Activated naive CD8-positive, alpha-beta T cell treated with anti-CD3 and anti-CD28 coated beads for 36 hours (primary cell): Measurements from ENCODE around the gene CHST12. TPM values are rescaled to one million over a fixed set of nuclear protein-coding genes. Genes with fewer than 3 reads are reported as not detected.

Experiments used
- DNase-seq: peaks from one replicate; pipeline ENCODE4 v3.0.0; 2021
- H3K27ac Mint-ChIP-seq: one replicate; pipeline ENCODE4 v1.8.0; 2022; ENCODE audit warnings: mild to moderate bottlenecking, moderate library complexity, mixed read lengths
- H3K27me3 Mint-ChIP-seq: one replicate; pipeline ENCODE4 v1.8.0; 2022; ENCODE audit warnings: mild to moderate bottlenecking, mixed read lengths
- H3K36me3 Mint-ChIP-seq: one replicate; pipeline ENCODE4 v1.8.0; 2021; ENCODE audit warnings: mild to moderate bottlenecking, mixed read lengths
- H3K4me1 Mint-ChIP-seq: one replicate; pipeline ENCODE4 v1.8.0; 2021; ENCODE audit warnings: mixed read lengths
- H3K4me3 Mint-ChIP-seq: one replicate; pipeline ENCODE4 v1.8.0; 2022; ENCODE audit warnings: mild to moderate bottlenecking, moderate library complexity, mixed read lengths
- H3K9me3 Mint-ChIP-seq: one replicate; pipeline ENCODE4 v1.8.0; 2022; ENCODE audit warnings: mixed read lengths
- total RNA-seq, 2 experiments: library from RNA; stranded (reverse); gene quantifications; one replicate each; pipeline ENCODE4 v1.2.3, GENCODE V29; 2021

CHST12 gene
- total RNA-seq = 1 to 10 TPM; 3.1 to 3.2 TPM

GRCh38 chr7:2403014-2403717 is at the start of gene CHST12:
Gene CHST12 (plus strand): TSS chr7:2403611. CDS start chr7:2432640, 29,029 bp downstream.
- peaks cover 4% of the 10 kb centered on the region for H3K9me3 Mint-ChIP-seq
- no peaks in the 10 kb centered on the region for H3K27me3 Mint-ChIP-seq
- peaks cover 7% of the 10 kb centered on the region for H3K36me3 Mint-ChIP-seq
- H3K4me3 Mint-ChIP-seq = peak within 1 kb of the TSS; percentile 79
- DNase-seq = peak; percentile 95
- H3K4me1 Mint-ChIP-seq = peaks cover 49% of the 10 kb centered on the region
- peak within 1 kb of the TSS; percentile 86 for H3K27ac Mint-ChIP-seq

- Mint-ChIP-seq H3K4me1 (peaks cover 30% of the 10 kb centered on the region), H3K9me3 (no peaks in the 10 kb centered on the region), H3K27ac (peak overlapping the region; percentile 100), H3K4me3 (peak overlapping the region; percentile 91), H3K27me3 (no peaks in the 10 kb centered on the region), H3K36me3 (peaks cover 37% of the 10 kb centered on the region)
- DNase-seq = peak; percentile 87
Measured at GRCh38 chr7:2353936-2354185, 49.5 kb upstream of the CHST12 start.

- Mint-ChIP-seq H3K27ac (peak within 1 kb of the TSS; percentile 100), H3K27me3 (no peaks in the 10 kb centered on the region), H3K36me3 (peaks cover 40% of the 10 kb centered on the region), H3K4me1 (peaks cover 34% of the 10 kb centered on the region), H3K9me3 (no peaks in the 10 kb centered on the region), H3K4me3 (peak within 1 kb of the TSS; percentile 91)
- DNase-seq = peak; percentile 91
Measured at GRCh38 chr7:2354186-2354938, 49.0 kb upstream of the CHST12 start, which contains the start of gene EIF3B. Gene EIF3B (plus strand): TSS chr7:2354827. CDS start chr7:2354922, 95 bp downstream.

- no peak for DNase-seq
- Mint-ChIP-seq H3K27ac (peak overlapping the region; percentile 100), H3K27me3 (no peaks in the 10 kb centered on the region), H3K36me3 (peaks cover 44% of the 10 kb centered on the region), H3K4me1 (peaks cover 40% of the 10 kb centered on the region), H3K4me3 (peak overlapping the region; percentile 91), H3K9me3 (no peaks in the 10 kb centered on the region)
Measured at GRCh38 chr7:2354939-2355704, 48.3 kb upstream of the CHST12 start.

GRCh38 chr7:2355705-2356008 is 47.8 kb upstream of the CHST12 start:
- DNase-seq = no peak
- no peaks in the 10 kb centered on the region for H3K27me3 Mint-ChIP-seq
- peak overlapping the region; percentile 87 for H3K4me3 Mint-ChIP-seq
- H3K27ac Mint-ChIP-seq = peak overlapping the region; percentile 83
- H3K36me3 Mint-ChIP-seq = peaks cover 48% of the 10 kb centered on the region
- H3K9me3 Mint-ChIP-seq = no peaks in the 10 kb centered on the region
- H3K4me1 Mint-ChIP-seq = peaks cover 44% of the 10 kb centered on the region

- peaks cover 45% of the 10 kb centered on the region for H3K4me1 Mint-ChIP-seq
- H3K27ac Mint-ChIP-seq = peak overlapping the region; percentile 3
- peak overlapping the region; percentile 87 for H3K4me3 Mint-ChIP-seq
- H3K36me3 Mint-ChIP-seq = peaks cover 49% of the 10 kb centered on the region
- H3K9me3 Mint-ChIP-seq = no peaks in the 10 kb centered on the region
- no peaks in the 10 kb centered on the region for H3K27me3 Mint-ChIP-seq
- DNase-seq = no peak
Measured at GRCh38 chr7:2357165-2357564, 46.2 kb upstream of the CHST12 start.

- peak overlapping the region; percentile 3 for H3K27ac Mint-ChIP-seq
Measured at GRCh38 chr7:2357571-2357970, 45.8 kb upstream of the CHST12 start.

GRCh38 chr7:2358968-2359527 is 44.4 kb upstream of the CHST12 start:
- H3K9me3 Mint-ChIP-seq = no peaks in the 10 kb centered on the region
- no peak overlapping the region for H3K27ac Mint-ChIP-seq
- H3K4me1 Mint-ChIP-seq = peaks cover 38% of the 10 kb centered on the region
- H3K36me3 Mint-ChIP-seq = peaks cover 49% of the 10 kb centered on the region
- peak overlapping the region; percentile 40 for H3K4me3 Mint-ChIP-seq
- DNase-seq = no peak
- no peaks in the 10 kb centered on the region for H3K27me3 Mint-ChIP-seq

More at GRCh38 chr7:2357571-2357970, 45.8 kb upstream of the CHST12 start:
- peak overlapping the region; percentile 87 for H3K4me3 Mint-ChIP-seq
- H3K27me3 Mint-ChIP-seq = no peaks in the 10 kb centered on the region
- H3K9me3 Mint-ChIP-seq = no peaks in the 10 kb centered on the region
- peaks cover 41% of the 10 kb centered on the region for H3K4me1 Mint-ChIP-seq
- H3K36me3 Mint-ChIP-seq = peaks cover 48% of the 10 kb centered on the region
- no peak for DNase-seq

- Mint-ChIP-seq H3K27ac (peak overlapping the region; percentile 8), H3K36me3 (peaks cover 51% of the 10 kb centered on the region), H3K4me3 (no peak overlapping the region), H3K4me1 (peaks cover 38% of the 10 kb centered on the region), H3K9me3 (no peaks in the 10 kb centered on the region), H3K27me3 (no peaks in the 10 kb centered on the region)
- DNase-seq = no peak
Measured at GRCh38 chr7:2359610-2360009, 43.8 kb upstream of the CHST12 start.

GRCh38 chr7:2360796-2361195 is 42.6 kb upstream of the CHST12 start:
- peaks cover 52% of the 10 kb centered on the region for H3K36me3 Mint-ChIP-seq
- H3K4me3 Mint-ChIP-seq = no peak overlapping the region
- H3K4me1 Mint-ChIP-seq = peaks cover 38% of the 10 kb centered on the region
- H3K9me3 Mint-ChIP-seq = no peaks in the 10 kb centered on the region
- no peaks in the 10 kb centered on the region for H3K27me3 Mint-ChIP-seq
- H3K27ac Mint-ChIP-seq = no peak overlapping the region
- no peak for DNase-seq

- H3K4me3 Mint-ChIP-seq = no peak overlapping the region
- H3K27ac Mint-ChIP-seq = no peak overlapping the region
- peaks cover 23% of the 10 kb centered on the region for H3K4me1 Mint-ChIP-seq
- H3K9me3 Mint-ChIP-seq = no peaks in the 10 kb centered on the region
- peaks cover 47% of the 10 kb centered on the region for H3K36me3 Mint-ChIP-seq
- H3K27me3 Mint-ChIP-seq = no peaks in the 10 kb centered on the region
- no peak for DNase-seq
Measured at GRCh38 chr7:2362385-2363088, 40.9 kb upstream of the CHST12 start.

GRCh38 chr7:2369139-2369538 is 34.3 kb upstream of the CHST12 start:
- Mint-ChIP-seq H3K4me1 (peaks cover 1% of the 10 kb centered on the region), H3K27ac (no peak overlapping the region), H3K4me3 (no peak overlapping the region), H3K9me3 (no peaks in the 10 kb centered on the region), H3K36me3 (peaks cover 32% of the 10 kb centered on the region), H3K27me3 (no peaks in the 10 kb centered on the region)
- DNase-seq = no peak

GRCh38 chr7:2371329-2371728 is 32.1 kb upstream of the CHST12 start:
- Mint-ChIP-seq H3K27me3 (no peaks in the 10 kb centered on the region), H3K4me3 (no peak overlapping the region), H3K27ac (no peak overlapping the region), H3K36me3 (peaks cover 30% of the 10 kb centered on the region), H3K9me3 (no peaks in the 10 kb centered on the region), H3K4me1 (peaks cover 4% of the 10 kb centered on the region)
- DNase-seq = no peak

GRCh38 chr7:2372724-2373123 is 30.7 kb upstream of the CHST12 start:
- Mint-ChIP-seq H3K36me3 (peaks cover 32% of the 10 kb centered on the region), H3K4me3 (no peak overlapping the region), H3K27ac (peak overlapping the region; percentile 40), H3K27me3 (no peaks in the 10 kb centered on the region), H3K4me1 (peaks cover 10% of the 10 kb centered on the region), H3K9me3 (no peaks in the 10 kb centered on the region)
- no peak for DNase-seq
